Duodenal mucosa (tissue), 2 donors: ENCODE measurements around the gene OR6C75.
"Not testable (repeated sequence)": the region's sequence is repeated elsewhere in the genome, so short reads cannot be mapped to it uniquely, and the experiment has no call there.

Experiments used
- H3K27ac ChIP-seq: one replicate; pipeline ENCODE4 v1.7.0; 2013; ENCODE audit warnings: low read depth, low read length
- H3K27me3 ChIP-seq, 2 donors: one replicate each; pipeline ENCODE4 v1.7.0; 2013; ENCODE audit warnings: low read length in 2 of 2, control low read depth in 1 of 2; ENCODE audit not compliant: insufficient read depth in 2 of 2, control insufficient read depth in 1 of 2
- H3K36me3 ChIP-seq, 2 donors: one replicate each; pipeline ENCODE4 v1.7.0; 2013; ENCODE audit warnings: low read length in 2 of 2, control low read depth in 1 of 2; ENCODE audit not compliant: insufficient read depth in 2 of 2, control insufficient read depth in 1 of 2
- H3K4me1 ChIP-seq, 2 donors: one replicate each; pipeline ENCODE4 v1.7.0; 2013; ENCODE audit warnings: low read length in 2 of 2, control low read depth in 1 of 2; ENCODE audit not compliant: insufficient read depth in 2 of 2, control insufficient read depth in 1 of 2
- H3K4me3 ChIP-seq, 2 donors: one replicate each; pipeline ENCODE4 v1.7.0; 2013; ENCODE audit warnings: low read length in 2 of 2, low read depth in 1 of 2
- H3K9ac ChIP-seq, 2 donors: one replicate each; pipeline ENCODE4 v1.7.0; 2013; ENCODE audit warnings: low read length in 2 of 2, low read depth in 1 of 2
- H3K9me3 ChIP-seq, 2 donors: one replicate each; pipeline ENCODE4 v1.7.0; 2013; ENCODE audit warnings: low read length in 2 of 2, control low read depth in 1 of 2; ENCODE audit not compliant: control insufficient read depth in 1 of 2

The OR6C75 gene

GRCh38 chr12:55392032-55392795, 29.4 kb downstream of the OR6C75 start:
- Histone ChIP-seq H3K4me1 (no peaks in the 10 kb centered on the region), H3K9ac (no peak overlapping the region), H3K9me3 (no peaks in the 10 kb centered on the region), H3K27me3 (no peaks in the 10 kb centered on the region), H3K27ac (no peak overlapping the region), H3K4me3 (no peak overlapping the region), H3K36me3 (no peaks in the 10 kb centered on the region)

GRCh38 chr12:55396326-55396725, 33.6 kb downstream of the OR6C75 start:
- Histone ChIP-seq H3K27ac (no peak overlapping the region), H3K4me3 (no peak overlapping the region), H3K27me3 (no peaks in the 10 kb centered on the region), H3K9me3 (no peaks in the 10 kb centered on the region), H3K36me3 (no peaks in the 10 kb centered on the region), H3K9ac (no peak overlapping the region), H3K4me1 (no peaks in the 10 kb centered on the region)

- Histone ChIP-seq H3K4me3 (no peak within 1 kb of the TSS), H3K36me3 (no peaks in the 10 kb centered on the region), H3K4me1 (no peaks in the 10 kb centered on the region), H3K9me3 (no peaks in the 10 kb centered on the region), H3K9ac (no peak within 1 kb of the TSS), H3K27me3 (peaks cover 0 to 3% of the 10 kb centered on the region in 2 donors), H3K27ac (no peak within 1 kb of the TSS)
Observed at GRCh38 chr12:55400229-55400628, 37.5 kb downstream of the OR6C75 start, which contains the start of gene OR6C65. TSS of gene OR6C65 (plus strand) at chr12:55400529. CDS start at chr12:55400529, 0 bp downstream.

GRCh38 chr12:55407866-55408265, 45.1 kb downstream of the OR6C75 start:
- no peak overlapping the region for H3K9ac ChIP-seq
- no peaks in the 10 kb centered on the region for H3K36me3 ChIP-seq
- H3K4me1 ChIP-seq: no peaks in the 10 kb centered on the region
- H3K27ac ChIP-seq: no peak overlapping the region
- H3K27me3 ChIP-seq: no peaks in the 10 kb centered on the region
- H3K9me3 ChIP-seq: no peaks in the 10 kb centered on the region
- H3K4me3 ChIP-seq: no peak overlapping the region

- not testable (repeated sequence) for H3K9me3 ChIP-seq, H3K4me3 ChIP-seq, H3K27ac ChIP-seq, H3K27me3 ChIP-seq, H3K9ac ChIP-seq, H3K36me3 ChIP-seq, H3K4me1 ChIP-seq
Observed at GRCh38 chr12:55409133-55409532, 46.4 kb downstream of the OR6C75 start.

GRCh38 chr12:55412138-55412537, 49.4 kb downstream of the OR6C75 start:
- not testable (repeated sequence) for H3K36me3 ChIP-seq, H3K4me3 ChIP-seq, H3K27me3 ChIP-seq, H3K4me1 ChIP-seq, H3K27ac ChIP-seq, H3K9ac ChIP-seq, H3K9me3 ChIP-seq

GRCh38 chr12:55413498-55414388, 51.0 kb downstream of the OR6C75 start:
- not testable (repeated sequence) for H3K4me1 ChIP-seq, H3K4me3 ChIP-seq, H3K9ac ChIP-seq, H3K9me3 ChIP-seq, H3K27me3 ChIP-seq, H3K36me3 ChIP-seq, H3K27ac ChIP-seq

- not testable (repeated sequence) for H3K4me3 ChIP-seq, H3K4me1 ChIP-seq, H3K9ac ChIP-seq, H3K36me3 ChIP-seq, H3K27ac ChIP-seq, H3K9me3 ChIP-seq, H3K27me3 ChIP-seq
Observed at GRCh38 chr12:55414396-55414823, 51.6 kb downstream of the OR6C75 start.

- H3K9ac ChIP-seq, H3K27me3 ChIP-seq, H3K4me3 ChIP-seq, H3K9me3 ChIP-seq, H3K27ac ChIP-seq, H3K36me3 ChIP-seq, H3K4me1 ChIP-seq: not testable (repeated sequence)
Observed at GRCh38 chr12:55414889-55415288, 52.1 kb downstream of the OR6C75 start.

GRCh38 chr12:55416961-55417360, 54.2 kb downstream of the OR6C75 start:
- Histone ChIP-seq H3K9ac (no peak overlapping the region), H3K4me3 (no peak overlapping the region), H3K36me3 (no peaks in the 10 kb centered on the region), H3K27ac (no peak overlapping the region), H3K4me1 (no peaks in the 10 kb centered on the region), H3K9me3 (no peaks in the 10 kb centered on the region), H3K27me3 (no peaks in the 10 kb centered on the region)
